H1 (cell line): Measurements from ENCODE around the gene OTUD3. TPM values are rescaled to one million over a fixed set of nuclear protein-coding genes. Genes with fewer than 3 reads are reported as not detected.

Experiments
- ASH2L ChIP-seq: fragments of 200-600, 300-600 bp; sonication (generic); IDR thresholded peaks from one replicate; pipeline ENCODE4 v1.7.1; 2017; ENCODE audit warnings: low read length
- CBX8 ChIP-seq: fragments of 300-800, 300-1000 bp; sonication (generic); IDR thresholded peaks from 2 replicates; pipeline ENCODE4 v1.7.1; 2016; ENCODE audit warnings: low read depth, low read length, borderline replicate concordance
- CEBPB ChIP-seq: IDR thresholded peaks from 2 replicates; pipeline ENCODE4 v1.6.1; 2012; ENCODE audit warnings: low read depth, low read length
- CHD2 ChIP-seq: IDR thresholded peaks from 2 replicates; pipeline ENCODE4 v1.6.1; 2012; ENCODE audit warnings: low read length, improper control_type of control experiment
- GABPA ChIP-seq: IDR thresholded peaks from 2 replicates; pipeline ENCODE4 v1.6.1; 2011; ENCODE audit warnings: mild to moderate bottlenecking, low read length, moderate library complexity, borderline replicate concordance; ENCODE audit not compliant: insufficient read depth
- KDM4A ChIP-seq: IDR thresholded peaks from one replicate; pipeline ENCODE4 v1.7.1; 2012; ENCODE audit warnings: low read depth, mild to moderate bottlenecking, moderate library complexity, low read length, inconsistent platforms; ENCODE audit not compliant: severe bottlenecking
- NANOG ChIP-seq: IDR thresholded peaks from 2 replicates; pipeline ENCODE4 v1.6.1; 2011; ENCODE audit warnings: low read length, low read depth, mild to moderate bottlenecking, inconsistent platforms; ENCODE audit not compliant: insufficient read depth, poor library complexity, severe bottlenecking
- NRF1 ChIP-seq: IDR thresholded peaks from 2 replicates; pipeline ENCODE4 v1.6.1; 2011; ENCODE audit warnings: mild to moderate bottlenecking, low read depth, low read length, improper control_type of control experiment
- PHF8 ChIP-seq: fragments of 200-600 bp; sonication (generic); conservative IDR thresholded peaks from 2 replicates; pipeline ENCODE4 v1.7.1; 2012; ENCODE audit warnings: low read depth, mild to moderate bottlenecking, inconsistent platforms, low read length, moderate library complexity
- POLR2AphosphoS5 ChIP-seq: IDR thresholded peaks from 2 replicates; pipeline ENCODE4 v1.6.1; 2011; ENCODE audit warnings: low read depth, low read length
- SIRT6 ChIP-seq: IDR thresholded peaks from one replicate; pipeline ENCODE4 v1.7.1; 2012; ENCODE audit warnings: low read length, inconsistent platforms
- TBP ChIP-seq: IDR thresholded peaks from 2 replicates; pipeline ENCODE4 v1.6.1; 2011; ENCODE audit warnings: low read depth, low read length, improper control_type of control experiment
- TCF12 ChIP-seq: IDR thresholded peaks from 2 replicates; pipeline ENCODE4 v1.6.1; 2011; ENCODE audit warnings: low read depth, mild to moderate bottlenecking, low read length
- YY1 ChIP-seq: IDR thresholded peaks from 2 replicates; pipeline ENCODE4 v1.6.1; 2011; ENCODE audit warnings: low read depth, mild to moderate bottlenecking, low read length
- polyA plus RNA-seq, 7 experiments: library from polyadenylated mRNA; depleted of rRNA in 3 of 7; stranded (reverse) in 5 of 7; unstranded in 2 of 7; fragments of >200 nt in 5 of 7; fragments of 200-250 nt in 2 of 7; gene quantifications; 1 replicate in 5 of 7; 2 replicates in 1 of 7; 4 replicates in 1 of 7; pipeline versions ENCODE4 v1.2.1 to v1.2.3, GENCODE V29; 2011 to 2013; ENCODE audit warnings: missing spikeins in 2 of 7, mixed read lengths in 2 of 7
- total RNA-seq: library from RNA; stranded (reverse); fragmentation: NEBNext Ultra II Directional; extraction: Animal tissue kit (Norgen Biotek cat#: 25700); gene quantifications from 2 replicates; pipeline ENCODE4 v1.2.1, GENCODE V29; 2021
- TF ChIP-seq, protein P1 (sequence below): IDR thresholded peaks from 2 replicates; pipeline ENCODE4 v1.6.1; 2012; ENCODE audit warnings: low read length, inconsistent platforms
- TF ChIP-seq, protein P2 (sequence below): IDR thresholded peaks from 2 replicates; pipeline ENCODE4 v1.6.1; 2012; ENCODE audit warnings: inconsistent platforms
- TF ChIP-seq, protein P3 (sequence below): IDR thresholded peaks from 2 replicates; pipeline ENCODE4 v1.6.1; 2011; ENCODE audit warnings: low read length, improper control_type of control experiment
- TF ChIP-seq, protein P4 (sequence below), 3 experiments: IDR thresholded peaks; 1 replicate in 2 of 3; 2 replicates in 1 of 3; pipeline versions ENCODE4 v1.5.1 to v1.6.1; 2011; ENCODE audit warnings: low read length in 3 of 3, mild to moderate bottlenecking in 3 of 3, inconsistent platforms in 2 of 3, low read depth in 1 of 3, moderate library complexity in 1 of 3; ENCODE audit not compliant: insufficient read depth in 1 of 3; ENCODE audit errors: control extremely low read depth in 1 of 3

The OTUD3 gene
- total and polyA plus RNA-seq, 2 of the 8 experiments (the other 6 are each of a cell fraction or from before 2014, with no cell fraction given): 6.3 to 11.9 TPM

DNA sequence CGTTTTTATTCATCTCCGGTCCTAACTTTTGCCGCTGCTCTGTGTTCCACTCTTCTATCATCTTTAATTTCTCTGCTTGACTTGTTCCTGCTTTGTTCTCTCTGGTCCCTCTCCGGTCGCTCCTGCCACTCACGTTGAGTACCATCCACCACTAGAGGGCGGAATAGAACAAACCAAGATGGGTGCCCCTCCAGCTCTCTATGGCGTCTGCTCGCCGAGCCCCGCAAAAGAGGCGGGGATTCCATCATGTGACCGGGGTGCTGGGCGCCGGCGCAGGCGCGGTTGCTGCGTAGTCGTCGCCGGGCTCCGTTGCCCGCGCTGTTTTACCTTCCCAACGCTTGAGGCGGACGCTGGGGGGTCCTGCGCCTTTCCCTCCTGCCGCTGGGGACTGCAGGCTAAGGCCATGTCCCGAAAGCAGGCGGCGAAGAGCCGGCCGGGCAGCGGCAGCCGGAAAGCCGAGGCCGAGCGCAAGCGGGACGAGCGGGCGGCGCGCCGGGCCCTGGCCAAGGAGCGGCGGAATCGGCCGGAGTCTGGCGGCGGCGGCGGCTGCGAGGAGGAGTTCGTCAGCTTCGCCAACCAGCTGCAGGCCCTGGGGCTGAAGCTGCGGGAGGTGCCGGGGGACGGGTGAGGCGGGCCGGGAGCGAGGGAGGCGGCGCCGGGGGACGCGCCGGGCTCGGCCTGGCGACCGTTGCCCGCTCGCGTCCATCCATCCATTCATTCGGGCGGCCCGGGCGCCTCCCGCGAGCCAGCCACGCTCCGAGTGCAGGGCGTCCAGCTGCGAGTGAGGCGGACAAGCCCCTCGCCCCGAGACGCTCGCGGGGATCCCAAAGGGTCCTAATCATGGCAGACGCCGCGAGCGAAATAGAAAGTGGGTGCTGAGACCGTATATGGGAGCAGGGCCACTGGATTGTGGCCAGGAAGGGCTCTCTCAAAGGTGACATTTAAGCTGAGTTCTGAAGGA, at the start of gene OTUD3 (continued):
- TF ChIP-seq, protein P1, sequence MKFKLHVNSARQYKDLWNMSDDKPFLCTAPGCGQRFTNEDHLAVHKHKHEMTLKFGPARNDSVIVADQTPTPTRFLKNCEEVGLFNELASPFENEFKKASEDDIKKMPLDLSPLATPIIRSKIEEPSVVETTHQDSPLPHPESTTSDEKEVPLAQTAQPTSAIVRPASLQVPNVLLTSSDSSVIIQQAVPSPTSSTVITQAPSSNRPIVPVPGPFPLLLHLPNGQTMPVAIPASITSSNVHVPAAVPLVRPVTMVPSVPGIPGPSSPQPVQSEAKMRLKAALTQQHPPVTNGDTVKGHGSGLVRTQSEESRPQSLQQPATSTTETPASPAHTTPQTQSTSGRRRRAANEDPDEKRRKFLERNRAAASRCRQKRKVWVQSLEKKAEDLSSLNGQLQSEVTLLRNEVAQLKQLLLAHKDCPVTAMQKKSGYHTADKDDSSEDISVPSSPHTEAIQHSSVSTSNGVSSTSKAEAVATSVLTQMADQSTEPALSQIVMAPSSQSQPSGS: no peak
- TF ChIP-seq PHF8 (peak; percentile 84), CHD2 (no peak), NRF1 (peak; percentile 71), KDM4A (peak; percentile 84), TCF12 (no peak), CBX8 (no peak), YY1 (peak; percentile 94), SIRT6 (no peak), ASH2L (peak; percentile 86), TBP (peak; percentile 48; the same call in 1 of the 2 replicates), CEBPB (no peak), POLR2AphosphoS5 (peak; percentile 64; the same call in 1 of the 2 replicates), NANOG (no peak), GABPA (no peak; the same call in 1 of the 2 replicates)
- TF ChIP-seq, protein P2, sequence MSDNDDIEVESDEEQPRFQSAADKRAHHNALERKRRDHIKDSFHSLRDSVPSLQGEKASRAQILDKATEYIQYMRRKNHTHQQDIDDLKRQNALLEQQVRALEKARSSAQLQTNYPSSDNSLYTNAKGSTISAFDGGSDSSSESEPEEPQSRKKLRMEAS: 0 out of 2 replicates have a peak, but pooled peaks have one; percentile 33
- TF ChIP-seq, protein P3, sequence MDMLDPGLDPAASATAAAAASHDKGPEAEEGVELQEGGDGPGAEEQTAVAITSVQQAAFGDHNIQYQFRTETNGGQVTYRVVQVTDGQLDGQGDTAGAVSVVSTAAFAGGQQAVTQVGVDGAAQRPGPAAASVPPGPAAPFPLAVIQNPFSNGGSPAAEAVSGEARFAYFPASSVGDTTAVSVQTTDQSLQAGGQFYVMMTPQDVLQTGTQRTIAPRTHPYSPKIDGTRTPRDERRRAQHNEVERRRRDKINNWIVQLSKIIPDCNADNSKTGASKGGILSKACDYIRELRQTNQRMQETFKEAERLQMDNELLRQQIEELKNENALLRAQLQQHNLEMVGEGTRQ: peak; percentile 93
- TF ChIP-seq, protein P4, sequence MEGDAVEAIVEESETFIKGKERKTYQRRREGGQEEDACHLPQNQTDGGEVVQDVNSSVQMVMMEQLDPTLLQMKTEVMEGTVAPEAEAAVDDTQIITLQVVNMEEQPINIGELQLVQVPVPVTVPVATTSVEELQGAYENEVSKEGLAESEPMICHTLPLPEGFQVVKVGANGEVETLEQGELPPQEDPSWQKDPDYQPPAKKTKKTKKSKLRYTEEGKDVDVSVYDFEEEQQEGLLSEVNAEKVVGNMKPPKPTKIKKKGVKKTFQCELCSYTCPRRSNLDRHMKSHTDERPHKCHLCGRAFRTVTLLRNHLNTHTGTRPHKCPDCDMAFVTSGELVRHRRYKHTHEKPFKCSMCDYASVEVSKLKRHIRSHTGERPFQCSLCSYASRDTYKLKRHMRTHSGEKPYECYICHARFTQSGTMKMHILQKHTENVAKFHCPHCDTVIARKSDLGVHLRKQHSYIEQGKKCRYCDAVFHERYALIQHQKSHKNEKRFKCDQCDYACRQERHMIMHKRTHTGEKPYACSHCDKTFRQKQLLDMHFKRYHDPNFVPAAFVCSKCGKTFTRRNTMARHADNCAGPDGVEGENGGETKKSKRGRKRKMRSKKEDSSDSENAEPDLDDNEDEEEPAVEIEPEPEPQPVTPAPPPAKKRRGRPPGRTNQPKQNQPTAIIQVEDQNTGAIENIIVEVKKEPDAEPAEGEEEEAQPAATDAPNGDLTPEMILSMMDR (IDR thresholded peaks at IDR 0.05; ENCODE audit: control extremely low read depth in 1 of 3, insufficient read depth in 1 of 3, low read depth in 1 of 3, low read length in 3 of 3): peak; percentile 70 to 86 (median 72)
